GM18517 (cell line): ENCODE results near the gene KLHL13.
"Not testable (repeated sequence)": the region's sequence is repeated elsewhere in the genome, so short reads cannot be mapped to it uniquely, and the experiment has no call there.

Experiments
- ATAC-seq: cut with Tn5 transposase; IDR thresholded peaks from one replicate; pipeline ENCODE4 v1.9.1; 2021; ENCODE audit warnings: mild to moderate bottlenecking, moderate library complexity; ENCODE audit not compliant: unreplicated experiment

Gene KLHL13, protein sequence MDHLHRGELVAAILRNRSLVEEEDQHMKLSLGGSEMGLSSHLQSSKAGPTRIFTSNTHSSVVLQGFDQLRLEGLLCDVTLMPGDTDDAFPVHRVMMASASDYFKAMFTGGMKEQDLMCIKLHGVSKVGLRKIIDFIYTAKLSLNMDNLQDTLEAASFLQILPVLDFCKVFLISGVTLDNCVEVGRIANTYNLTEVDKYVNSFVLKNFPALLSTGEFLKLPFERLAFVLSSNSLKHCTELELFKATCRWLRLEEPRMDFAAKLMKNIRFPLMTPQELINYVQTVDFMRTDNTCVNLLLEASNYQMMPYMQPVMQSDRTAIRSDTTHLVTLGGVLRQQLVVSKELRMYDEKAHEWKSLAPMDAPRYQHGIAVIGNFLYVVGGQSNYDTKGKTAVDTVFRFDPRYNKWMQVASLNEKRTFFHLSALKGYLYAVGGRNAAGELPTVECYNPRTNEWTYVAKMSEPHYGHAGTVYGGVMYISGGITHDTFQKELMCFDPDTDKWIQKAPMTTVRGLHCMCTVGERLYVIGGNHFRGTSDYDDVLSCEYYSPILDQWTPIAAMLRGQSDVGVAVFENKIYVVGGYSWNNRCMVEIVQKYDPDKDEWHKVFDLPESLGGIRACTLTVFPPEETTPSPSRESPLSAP

GRCh38 chrX:118116713-118117550 lies at the start of gene KLHL13:
Gene KLHL13, minus strand, starts transcription at chrX:118116810. Its CDS starts 88,337 bp downstream, at chrX:118028473.
- no peak for ATAC-seq

- no peak for ATAC-seq
Observed at GRCh38 chrX:118164138-118164537, 47.5 kb upstream of the KLHL13 start.

DNA sequence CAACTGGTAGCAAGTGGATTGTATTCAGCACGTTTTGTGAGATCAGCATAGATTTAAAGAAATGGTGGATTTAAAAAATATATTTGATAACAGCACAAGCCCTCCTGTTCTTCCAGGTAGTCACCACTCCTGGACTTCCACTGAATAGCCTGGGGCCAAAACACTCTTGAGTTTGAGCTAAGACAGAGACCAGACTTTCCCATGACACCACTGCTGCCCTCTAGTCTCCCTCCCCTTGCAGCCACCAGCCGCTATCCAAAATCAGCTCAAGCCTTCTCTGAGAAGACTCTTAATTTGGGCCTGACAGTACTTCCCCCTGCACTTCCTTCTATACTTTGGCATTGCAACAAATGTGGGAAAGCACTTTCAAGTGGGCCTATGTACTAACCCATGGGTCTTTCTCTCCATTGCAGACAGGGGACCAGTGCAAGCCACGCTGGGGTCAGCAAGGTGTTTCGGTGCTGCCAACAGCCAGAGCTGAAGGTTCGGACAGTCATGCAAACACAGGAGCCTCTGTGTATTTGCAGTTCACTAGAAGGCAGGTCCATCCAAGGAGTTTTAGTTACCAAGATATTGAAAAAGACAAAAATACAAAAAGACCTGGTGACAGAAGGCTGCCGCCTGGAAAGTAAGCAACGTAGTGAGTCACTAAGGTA lies 40.5 kb upstream of the KLHL13 start:
- no peak for ATAC-seq

DNA sequence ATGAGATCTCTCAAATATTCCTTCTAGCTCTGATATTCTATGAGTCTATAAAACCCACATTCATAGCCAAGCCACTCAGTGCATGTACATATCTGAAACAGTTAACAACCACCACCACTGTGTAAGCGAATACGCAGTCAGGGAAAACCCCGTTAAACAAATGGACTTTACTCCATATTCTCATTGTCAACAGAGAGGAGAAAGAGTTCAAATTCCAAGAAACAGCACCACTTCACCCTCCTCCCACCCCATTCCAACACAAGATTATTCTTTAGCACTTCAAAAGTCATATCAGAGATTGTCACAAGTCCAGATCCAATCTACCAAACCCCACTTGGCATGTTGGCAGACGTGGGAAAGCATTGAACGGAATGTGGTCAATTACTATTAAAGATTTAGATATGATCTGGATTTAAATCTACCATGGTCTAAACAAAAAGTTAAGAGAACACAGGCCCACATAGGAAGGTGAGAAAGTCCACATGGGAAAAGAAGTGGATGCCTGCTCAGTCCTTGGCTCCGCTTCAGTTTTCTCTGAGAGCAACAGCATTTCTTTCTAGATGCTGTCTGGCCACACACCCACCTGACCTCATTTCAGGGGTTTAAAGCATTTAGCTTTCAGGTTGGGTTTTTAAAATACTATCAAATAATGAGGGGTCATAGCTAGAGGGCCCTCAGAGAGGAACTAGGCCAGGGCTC lies 39.8 kb upstream of the KLHL13 start:
- no peak for ATAC-seq

DNA sequence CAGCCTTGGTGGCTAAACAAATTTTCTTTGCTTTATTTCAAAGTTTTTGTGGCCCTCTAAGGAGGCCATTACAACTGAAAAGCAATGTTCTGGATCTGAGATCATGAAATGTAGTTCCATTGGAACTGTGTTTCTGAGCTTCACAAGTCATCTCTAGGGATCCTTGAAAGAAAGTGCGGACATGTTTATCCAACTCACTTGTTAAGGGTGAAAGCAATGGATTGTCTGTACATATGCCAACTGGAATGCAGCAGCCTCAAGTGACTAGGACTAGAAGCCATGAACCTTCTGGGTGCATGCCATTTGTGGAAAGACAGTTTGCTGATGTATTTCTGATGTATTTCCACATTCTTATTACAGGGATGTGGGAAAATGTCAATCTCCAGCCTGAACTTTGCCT lies 36.7 kb upstream of the KLHL13 start:
- ATAC-seq = no peak

DNA sequence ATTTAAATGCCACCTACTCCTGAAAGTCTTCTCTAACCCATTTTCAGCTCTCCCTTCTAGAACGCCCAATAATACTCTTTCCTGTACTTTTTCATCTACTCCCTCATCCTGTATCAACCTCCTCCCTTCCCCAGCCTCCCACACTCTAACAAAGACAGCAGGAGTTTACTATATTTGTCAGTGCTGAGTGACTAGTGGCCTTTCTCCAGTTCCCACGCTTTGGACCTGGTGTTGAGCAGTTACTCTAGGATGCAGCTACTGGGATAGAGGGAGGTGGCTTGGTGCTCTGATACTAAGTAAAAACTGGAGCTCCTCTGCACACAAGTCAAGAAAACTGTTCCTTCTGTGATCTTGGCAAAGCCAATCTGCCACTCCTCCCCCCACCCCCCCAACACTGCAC lies 36.1 kb upstream of the KLHL13 start:
- ATAC-seq = no peak

- ATAC-seq = no peak
Observed at GRCh38 chrX:118148737-118149136, 32.1 kb upstream of the KLHL13 start.

GRCh38 chrX:118147771-118148170 lies 31.2 kb upstream of the KLHL13 start:
- ATAC-seq = not testable (repeated sequence)

DNA sequence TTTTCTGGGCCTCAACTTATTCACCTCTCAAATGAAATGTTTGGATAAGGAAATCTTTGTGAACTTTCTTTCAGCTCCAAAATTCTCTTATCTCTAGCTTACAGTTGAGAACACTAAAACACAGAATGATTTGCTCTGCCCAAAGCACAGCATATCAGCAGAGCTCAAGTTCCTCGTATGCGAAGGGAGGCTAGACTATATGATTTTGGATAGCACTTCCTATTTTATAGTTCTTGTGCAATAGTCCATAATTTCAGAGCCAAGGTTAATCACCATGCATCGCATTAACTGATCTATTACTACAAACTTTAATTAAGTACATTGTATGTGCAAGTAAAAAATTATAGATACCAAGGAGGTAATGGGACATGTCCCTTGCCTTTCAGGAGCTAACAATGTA lies 27.0 kb upstream of the KLHL13 start:
- ATAC-seq = no peak

DNA sequence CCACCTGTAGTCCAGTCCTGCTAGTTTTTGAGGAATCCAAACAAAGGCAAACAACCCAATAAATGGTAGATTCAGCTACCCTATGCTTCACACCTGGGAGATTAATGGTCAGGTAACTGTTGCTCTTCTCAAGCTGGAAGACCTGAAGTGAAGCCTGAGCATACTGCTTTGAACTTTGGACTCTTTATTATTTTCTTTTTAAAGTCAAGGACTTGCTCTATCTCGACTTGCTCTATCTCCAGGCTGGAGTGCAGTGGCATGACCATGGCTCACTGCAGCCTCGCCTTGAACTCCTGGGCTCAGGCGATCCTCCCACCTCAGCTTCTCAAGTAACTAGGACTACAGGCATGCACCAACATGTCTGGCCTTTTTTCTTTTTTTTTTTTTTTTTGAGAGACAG lies 14.7 kb upstream of the KLHL13 start:
- no peak for ATAC-seq

GRCh38 chrX:118129681-118130080 lies 13.1 kb upstream of the KLHL13 start:
- ATAC-seq = no peak

- no peak for ATAC-seq
Observed at GRCh38 chrX:118128724-118129123, 12.1 kb upstream of the KLHL13 start.

- ATAC-seq = no peak
Observed at GRCh38 chrX:118126286-118126685, 9.7 kb upstream of the KLHL13 start.

GRCh38 chrX:118124243-118124642 lies 7.6 kb upstream of the KLHL13 start:
- not testable (repeated sequence) for ATAC-seq

DNA sequence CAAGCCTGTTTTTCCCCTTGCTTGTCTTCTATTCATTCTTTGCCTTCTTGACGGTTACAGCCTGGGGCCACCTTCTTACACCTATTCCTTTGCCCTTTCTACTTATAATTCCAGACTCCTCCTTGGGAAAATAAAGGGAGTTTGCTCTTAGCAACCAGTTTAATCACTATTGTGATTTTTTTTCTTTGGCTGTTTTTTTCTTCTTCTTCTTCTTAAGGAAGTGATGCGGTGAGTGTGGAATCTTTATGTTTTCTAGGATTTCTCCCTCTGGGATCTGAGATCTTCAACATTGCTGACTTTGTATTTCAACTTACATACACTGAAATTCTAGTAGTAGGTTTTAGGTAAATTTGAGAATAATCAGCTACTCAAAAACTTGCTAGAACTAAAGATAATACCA lies 1.1 kb upstream of the KLHL13 start:
- no peak for ATAC-seq

DNA sequence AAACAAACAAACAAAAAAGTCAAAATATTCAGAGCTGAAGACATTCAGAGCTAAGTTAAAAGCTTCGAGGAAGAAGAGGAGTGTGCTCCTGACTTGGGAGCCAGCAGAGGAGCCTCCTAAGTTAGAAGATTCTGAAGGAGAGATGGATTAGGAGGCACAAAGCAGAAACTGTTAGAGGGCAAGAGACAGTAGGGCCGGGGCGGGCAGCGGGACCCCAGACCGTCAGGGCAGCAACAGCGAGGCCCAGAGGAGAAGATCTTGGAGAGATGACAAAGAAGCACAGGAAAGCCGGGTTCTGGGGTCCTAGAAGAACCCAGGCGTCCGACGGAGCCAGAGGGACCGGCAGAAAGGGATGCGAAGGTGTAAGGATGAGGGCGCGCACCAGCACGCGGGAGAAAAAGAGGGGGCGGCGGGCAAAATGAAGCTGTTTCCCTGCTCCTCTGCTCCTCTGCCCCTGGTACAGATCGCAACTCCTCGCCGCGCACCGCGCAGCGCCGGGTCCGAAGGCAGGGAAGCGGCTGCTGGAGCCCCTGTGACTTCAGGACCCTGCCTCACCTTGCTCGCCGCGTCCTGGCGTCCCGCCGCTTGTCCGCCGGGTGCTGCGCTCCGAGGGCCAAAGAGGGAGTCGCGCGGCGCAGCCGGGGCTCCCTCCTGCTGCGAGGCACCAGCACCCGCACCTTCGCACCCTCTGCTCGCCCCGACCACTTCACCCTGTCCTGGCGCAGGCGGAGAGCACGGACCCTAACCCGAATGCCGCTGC lies 477 bp downstream of the KLHL13 start:
- ATAC-seq = no peak

DNA sequence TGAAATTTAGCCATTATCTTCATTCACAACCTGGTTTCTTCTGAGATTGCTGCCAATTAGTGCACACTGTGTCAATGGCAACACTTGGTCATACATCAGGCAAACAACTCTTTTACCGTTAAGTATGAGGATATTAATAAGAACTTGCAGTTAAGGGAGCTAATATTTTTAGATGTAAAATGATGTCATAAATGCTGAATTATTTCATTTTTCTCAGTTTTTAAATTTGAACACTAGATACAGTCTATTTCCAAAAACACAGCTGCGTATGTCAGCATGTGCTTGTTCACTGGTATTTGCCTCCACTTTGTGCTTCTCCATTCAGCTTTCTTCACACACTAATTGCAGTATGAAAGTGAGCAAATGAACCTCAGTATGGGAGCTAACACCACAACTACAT lies 1.6 kb downstream of the KLHL13 start:
- no peak for ATAC-seq

- ATAC-seq = no peak
Observed at GRCh38 chrX:118109065-118109464, 7.5 kb downstream of the KLHL13 start.

DNA sequence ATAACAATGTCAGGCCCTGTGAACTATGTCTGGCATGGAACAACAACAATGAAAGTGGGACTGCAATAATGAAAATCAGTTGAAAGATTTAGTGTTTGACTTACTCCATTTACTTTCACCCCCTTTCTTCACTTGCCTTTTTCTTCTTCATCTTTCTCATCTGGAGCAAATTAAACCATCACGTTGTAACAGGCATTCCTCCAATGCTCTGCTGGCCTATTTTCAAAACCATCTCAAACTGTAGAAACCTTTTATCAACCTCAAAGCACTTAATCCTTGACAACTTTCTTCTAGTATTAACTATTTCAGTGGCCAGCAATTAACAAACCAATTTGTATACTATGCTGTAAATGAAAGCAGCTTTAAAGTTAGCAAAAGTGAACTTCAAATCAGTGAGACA lies 8.3 kb downstream of the KLHL13 start:
- no peak for ATAC-seq

GRCh38 chrX:118100091-118100490 lies 16.5 kb downstream of the KLHL13 start:
- ATAC-seq = no peak
